HepG2 (cell line): ENCODE measurements around the gene GHRHR. TPM values are rescaled to one million over a fixed set of nuclear protein-coding genes. Genes with fewer than 3 reads are reported as not detected.

Source experiments
- ATAC-seq: fragments of 200-7000 bp; cut with Tn5 transposase; 3 replicates; pipeline ENCODE4 v1.9.1; 2020; ENCODE audit warnings: mild to moderate bottlenecking, moderate library complexity
- BruUV-seq: library from RNA; stranded (reverse); fragments of 400-500 nt; replicated peaks from 2 replicates; lab custom pipeline; 2021; lab: Mats Ljungman, UMichigan
- CTCF ChIA-PET: fragments of 300-600 bp; formaldehyde crosslinking; extraction: SDS; loops from one replicate; lab custom pipeline; 2021; ENCODE audit warnings: low total read pairs, inconsistent platforms, low intra/inter-chr PET ratio; lab: Yijun Ruan, JAX
- POLR2A ChIA-PET: fragments of 350-600 bp; sonication (Branson Sonifier 250); formaldehyde crosslinking; loops from one replicate; lab custom pipeline; 2020; ENCODE audit warnings: antibody characterized with exemption, inconsistent platforms; lab: Yijun Ruan, JAX
- DNase-seq: peaks from one replicate; pipeline ENCODE4 v3.0.0-alpha.2; 2015; ENCODE audit warnings: low spot score
- FAIRE-seq: peaks from 3 replicates; lab custom pipeline; 2011; peaks lifted over from hg19 to GRCh38; lab: Jason Lieb, UNC
- H2AFZ ChIP-seq: one replicate; pipeline ENCODE4 v1.6.1; 2011; ENCODE audit warnings: low read length, inconsistent platforms
- H3K27ac ChIP-seq: fragments of 300-600 bp; 3 replicates; pipeline ENCODE4 v1.8.0; 2011; ENCODE audit warnings: mixed run types, mild to moderate bottlenecking, mixed read lengths, low read length, inconsistent platforms; ENCODE audit not compliant: insufficient read depth; ENCODE audit errors: extremely low read length
- H3K27me3 ChIP-seq, 2 experiments: fragments of 200-600 bp in 1 of 2; 2 replicates in 1 of 2; 3 replicates in 1 of 2; pipeline versions ENCODE4 v1.6.0 to v1.8.0; 2011; ENCODE audit warnings: low read length in 2 of 2, mild to moderate bottlenecking in 2 of 2, moderate library complexity in 2 of 2, inconsistent platforms in 1 of 2; ENCODE audit not compliant: insufficient read depth in 2 of 2, control insufficient read depth in 1 of 2
- H3K36me3 ChIP-seq, 2 experiments: fragments of 200-600 bp in 1 of 2; replicated peaks in 1 of 2; 2 replicates in 1 of 2; 3 replicates in 1 of 2; pipeline versions ENCODE4 v1.5.1 to v1.8.0; 2011; ENCODE audit warnings: low read length in 2 of 2, inconsistent platforms in 1 of 2; ENCODE audit not compliant: insufficient read depth in 2 of 2, control insufficient read depth in 1 of 2
- H3K4me1 ChIP-seq: 2 replicates; pipeline ENCODE4 v1.5.1; 2012; ENCODE audit warnings: low read length, inconsistent platforms; ENCODE audit not compliant: insufficient read depth
- H3K4me2 ChIP-seq: 2 replicates; pipeline ENCODE4 v1.6.0; 2011; ENCODE audit warnings: low read depth, low read length, inconsistent platforms
- H3K4me3 ChIP-seq, 3 experiments: fragments of 200-600 bp in 1 of 3; sonication (generic), shearing (Covaris generic) in 1 of 3; replicated peaks in 1 of 3; 2 replicates each; pipeline ENCODE4 v1.5.1; 2011 to 2016; ENCODE audit warnings: low read length in 3 of 3, inconsistent platforms in 2 of 3, low read depth in 2 of 3, mild to moderate bottlenecking in 2 of 3, control low read depth in 1 of 3, mixed read lengths in 1 of 3; ENCODE audit not compliant: insufficient read depth in 1 of 3
- H3K79me2 ChIP-seq: one replicate; pipeline ENCODE4 v1.6.1; 2011; ENCODE audit warnings: low read length, inconsistent platforms; ENCODE audit not compliant: insufficient read depth
- H3K9ac ChIP-seq: 2 replicates; pipeline ENCODE4 v1.6.0; 2011; ENCODE audit warnings: mild to moderate bottlenecking, low read depth, low read length, inconsistent platforms; ENCODE audit not compliant: insufficient read depth
- H3K9me3 ChIP-seq: 2 replicates; pipeline ENCODE4 v1.5.1; 2012; ENCODE audit warnings: mild to moderate bottlenecking, low read length
- H4K20me1 ChIP-seq: 2 replicates; pipeline ENCODE4 v1.6.0; 2011; ENCODE audit warnings: inconsistent platforms, mild to moderate bottlenecking, low read length, moderate library complexity; ENCODE audit not compliant: insufficient read depth
- ARID2 ChIP-seq: sonication (generic); formaldehyde crosslinking; IDR thresholded peaks from 2 replicates; pipeline ENCODE4 v1.8.1; 2022; ENCODE audit warnings: mild to moderate bottlenecking, missing genetic modification reagents, borderline replicate concordance
- HDAC6 ChIP-seq: fragments of 200-600 bp; sonication (generic); IDR thresholded peaks from 2 replicates; pipeline ENCODE4 v1.7.0; 2017; ENCODE audit warnings: mild to moderate bottlenecking, antibody characterized with exemption, low read length, low read depth
- IKZF4 ChIP-seq: sonication (generic); formaldehyde crosslinking; IDR thresholded peaks from 2 replicates; pipeline ENCODE4 v1.5.1; 2020; ENCODE audit warnings: borderline replicate concordance, mild to moderate bottlenecking, low read depth, missing genetic modification reagents; ENCODE audit errors: not compliant biosample characterization
- MXI1 ChIP-seq: IDR thresholded peaks from 3 replicates; pipeline ENCODE4 v1.6.1; 2012; ENCODE audit warnings: low read depth, low read length, inconsistent platforms, borderline replicate concordance
- NFE2L1 ChIP-seq: sonication (generic); formaldehyde crosslinking; IDR thresholded peaks from 2 replicates; pipeline ENCODE4 v1.4.0; 2020; ENCODE audit warnings: missing genetic modification reagents, mild to moderate bottlenecking, borderline replicate concordance
- NFYC ChIP-seq: IDR thresholded peaks from 2 replicates; pipeline ENCODE4 v1.6.1; 2016; ENCODE audit warnings: missing genetic modification reagents, missing compliant biosample characterization
- PHF21A ChIP-seq: sonication (generic); formaldehyde crosslinking; IDR thresholded peaks from 2 replicates; pipeline ENCODE4 v1.5.0; 2020; ENCODE audit warnings: mild to moderate bottlenecking, missing genetic modification reagents
- PHF5A ChIP-seq: IDR thresholded peaks from one replicate; pipeline ENCODE4 v1.6.1; 2018; ENCODE audit warnings: low read depth, missing genetic modification reagents; ENCODE audit not compliant: unreplicated experiment
- RXRA ChIP-seq: sonication (generic); formaldehyde crosslinking; IDR thresholded peaks from 2 replicates; pipeline ENCODE4 v1.5.1; 2020; ENCODE audit warnings: missing genetic modification reagents
- SNAI1 ChIP-seq: sonication (generic); formaldehyde crosslinking; IDR thresholded peaks from 2 replicates; pipeline ENCODE4 v1.5.0; 2020; ENCODE audit warnings: mild to moderate bottlenecking, missing genetic modification reagents, borderline replicate concordance
- SP1 ChIP-seq, 2 experiments: fragments of 450-650 bp in 1 of 2; sonication (generic) in 1 of 2; formaldehyde crosslinking in 1 of 2; IDR thresholded peaks; 2 replicates each; pipeline versions ENCODE4 v1.4.0 to v1.6.1; 2016 to 2020; ENCODE audit warnings: missing genetic modification reagents in 1 of 2
- SRSF1 ChIP-seq: fragments of 200-400 bp; formaldehyde crosslinking; optimal IDR thresholded peaks from 2 replicates; pipeline ENCODE3; 2017; ENCODE audit warnings: mild to moderate bottlenecking, low read depth, low read length, moderate library complexity
- TFAP4 ChIP-seq: sonication (generic); IDR thresholded peaks from 2 replicates; pipeline ENCODE4 v1.6.1; 2016; ENCODE audit warnings: low read depth, borderline replicate concordance
- ZMAT3 ChIP-seq: sonication (generic); formaldehyde crosslinking; conservative IDR thresholded peaks from 2 replicates; pipeline ENCODE4 v1.7.0; 2021; ENCODE audit warnings: missing genetic modification reagents
- ZNF24 ChIP-seq: fragments of 450-650 bp; IDR thresholded peaks from 2 replicates; pipeline ENCODE4 v1.6.1; 2017; ENCODE audit warnings: antibody characterized with exemption, mild to moderate bottlenecking
- ZNF34 ChIP-seq: sonication (generic); formaldehyde crosslinking; IDR thresholded peaks from 2 replicates; pipeline ENCODE4 v1.4.0; 2020; ENCODE audit warnings: mild to moderate bottlenecking, missing genetic modification reagents, borderline replicate concordance
- ZNF530 ChIP-seq: sonication (generic); formaldehyde crosslinking; IDR thresholded peaks from 2 replicates; pipeline ENCODE4 v1.5.0; 2020; ENCODE audit warnings: low read depth, mild to moderate bottlenecking, missing genetic modification reagents
- ZNF567 ChIP-seq: sonication (generic); formaldehyde crosslinking; IDR thresholded peaks from 2 replicates; pipeline ENCODE4 v1.8.1; 2023; ENCODE audit warnings: mild to moderate bottlenecking, missing genetic modification reagents, borderline replicate concordance
- ZSCAN9 ChIP-seq: IDR thresholded peaks from 2 replicates; pipeline ENCODE4 v1.6.1; 2016; ENCODE audit warnings: borderline replicate concordance
- WGBS: methylation state at CpG from one replicate; pipeline ENCODE4 v1.1.6; 2017; ENCODE audit warnings: low lambda C conversion rate; 5-methylcytosine and 5-hydroxymethylcytosine counted together
- in situ Hi-C: cut with HindIII; loops from 2 replicates; pipeline ENCODE4 v1.10.0; 2017; ENCODE audit warnings: low pct_unique_long_range_greater_than_20kb; ENCODE audit not compliant: extremely low pct_ligation_motif_present
- intact Hi-C: fragments of 100-400 bp; cut with micrococcal nuclease; formaldehyde crosslinking; loops from one replicate; pipeline ENCODE4 v1.10.0; 2022; ENCODE audit not compliant: unreplicated experiment
- polyA plus RNA-seq, 8 experiments: library from polyadenylated mRNA; depleted of rRNA in 3 of 8; stranded (reverse) in 7 of 8; unstranded in 1 of 8; fragments of >200 nt; fragmentation: Illumina TruSeq in 4 of 8; extraction: Trizol in 4 of 8; gene quantifications; 2 replicates each; pipeline versions ENCODE4 v1.2.1 to v1.2.3, GENCODE V29; 2011 to 2016; ENCODE audit warnings: low read depth in 4 of 8, missing spikeins in 1 of 8, mixed read lengths in 1 of 8; ENCODE audit not compliant: insufficient read depth in 1 of 8
- total RNA-seq, 5 experiments: library from RNA; depleted of rRNA; stranded (reverse); fragments of >200 nt; fragmentation: Illumina TruSeq; extraction: Trizol; gene quantifications; 2 replicates each; pipeline ENCODE4 v1.2.3, GENCODE V29; 2016; ENCODE audit warnings: low read depth in 1 of 5
- TF ChIP-seq, protein P1 (sequence below): sonication (generic); formaldehyde crosslinking; IDR thresholded peaks from 2 replicates; pipeline ENCODE4 v1.5.1; 2020; ENCODE audit warnings: missing genetic modification reagents, mild to moderate bottlenecking, borderline replicate concordance

GHRHR gene
- total and polyA plus RNA-seq, 2 of the 13 experiments (the other 11 are each of a cell fraction or from before 2014, with no cell fraction given): not detected

DNA sequence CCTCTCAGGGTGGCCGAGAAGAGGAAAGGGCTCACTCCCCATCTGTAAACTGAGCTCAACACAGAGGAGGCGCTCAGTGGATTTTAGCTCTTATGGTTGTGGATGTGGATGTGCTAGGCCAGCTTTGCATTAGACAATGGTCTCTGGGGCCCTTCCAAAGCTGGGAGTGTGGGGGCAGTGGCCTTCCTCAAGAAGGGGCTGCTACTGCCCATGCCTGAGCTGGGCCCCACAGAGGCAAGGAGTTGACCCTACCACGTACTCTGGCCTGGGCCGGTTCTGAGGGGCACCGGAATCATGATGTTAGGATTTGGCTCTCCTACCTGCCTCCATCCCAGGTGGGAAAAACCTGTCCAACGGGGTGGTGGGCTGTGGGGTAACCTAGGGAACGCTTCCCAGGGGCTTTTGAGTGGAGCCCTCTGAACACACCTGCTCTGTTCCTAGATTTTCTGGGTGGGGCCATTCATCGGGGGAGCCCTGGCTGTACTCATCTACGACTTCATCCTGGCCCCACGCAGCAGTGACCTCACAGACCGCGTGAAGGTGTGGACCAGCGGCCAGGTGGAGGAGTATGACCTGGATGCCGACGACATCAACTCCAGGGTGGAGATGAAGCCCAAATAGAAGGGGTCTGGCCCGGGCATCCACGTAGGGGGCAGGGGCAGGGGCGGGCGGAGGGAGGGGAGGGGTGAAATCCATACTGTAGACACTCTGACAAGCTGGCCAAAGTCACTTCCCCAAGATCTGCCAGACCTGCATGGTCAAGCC is 40.6 kb upstream of the GHRHR start (continued):
- no peak for TF ChIP-seq PHF5A
- TF ChIP-seq ZNF24: no peak

DNA sequence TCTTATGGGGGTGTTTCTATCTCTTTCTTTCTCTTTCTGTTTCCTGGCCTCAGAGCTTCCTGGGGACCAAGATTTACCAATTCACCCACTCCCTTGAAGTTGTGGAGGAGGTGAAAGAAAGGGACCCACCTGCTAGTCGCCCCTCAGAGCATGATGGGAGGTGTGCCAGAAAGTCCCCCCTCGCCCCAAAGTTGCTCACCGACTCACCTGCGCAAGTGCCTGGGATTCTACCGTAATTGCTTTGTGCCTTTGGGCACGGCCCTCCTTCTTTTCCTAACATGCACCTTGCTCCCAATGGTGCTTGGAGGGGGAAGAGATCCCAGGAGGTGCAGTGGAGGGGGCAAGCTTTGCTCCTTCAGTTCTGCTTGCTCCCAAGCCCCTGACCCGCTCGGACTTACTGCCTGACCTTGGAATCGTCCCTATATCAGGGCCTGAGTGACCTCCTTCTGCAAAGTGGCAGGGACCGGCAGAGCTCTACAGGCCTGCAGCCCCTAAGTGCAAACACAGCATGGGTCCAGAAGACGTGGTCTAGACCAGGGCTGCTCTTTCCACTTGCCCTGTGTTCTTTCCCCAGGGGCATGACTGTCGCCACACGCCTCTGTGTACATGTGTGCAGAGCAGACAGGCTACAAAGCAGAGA is 39.9 kb upstream of the GHRHR start:
- POLR2A ChIA-PET: no interaction called here
- BruUV-seq: no TSS peak
- ATAC-seq: no peak; the same call in 2 of the 3 replicates
- 39% methylated on average over 11 of the region's 13 CpGs for WGBS
- Histone ChIP-seq H3K36me3 (no peaks in the 10 kb centered on the region), H3K79me2 (no peaks in the 10 kb centered on the region), H3K27me3 (peaks cover 0 to 2% of the 10 kb centered on the region in 2 experiments; a peak in 2 of 5 replicates), H3K9me3 (no peaks in the 10 kb centered on the region), H3K27ac (no peak overlapping the region), H3K9ac (no peak overlapping the region), H3K4me2 (no peak overlapping the region), H3K4me3 (no peak overlapping the region), H2AFZ (no peak overlapping the region), H4K20me1 (no peaks in the 10 kb centered on the region), H3K4me1 (no peaks in the 10 kb centered on the region)
- intact Hi-C loops (no loop called here), in situ Hi-C loops (no loop called here)
- TF ChIP-seq ARID2 (CRISPR knock-in tag) (no peak), NFE2L1 (CRISPR knock-in tag) (no peak), IKZF4 (CRISPR knock-in tag) (no peak), ZNF34 (CRISPR knock-in tag) (no peak), PHF21A (no peak), MXI1 (no peak), SRSF1 (no peak), RXRA (no peak), ZSCAN9 (no peak), ZMAT3 (no peak), SNAI1 (CRISPR knock-in tag) (no peak), TFAP4 (no peak), SP1 (IDR thresholded peaks at IDR 0.05) (no peak), SP1 (CRISPR knock-in tag; IDR thresholded peaks at IDR 0.05) (no peak), NFYC (no peak), HDAC6 (no peak), ZNF567 (CRISPR knock-in tag) (no peak), ZNF530 (no peak)
- TF ChIP-seq, protein P1, sequence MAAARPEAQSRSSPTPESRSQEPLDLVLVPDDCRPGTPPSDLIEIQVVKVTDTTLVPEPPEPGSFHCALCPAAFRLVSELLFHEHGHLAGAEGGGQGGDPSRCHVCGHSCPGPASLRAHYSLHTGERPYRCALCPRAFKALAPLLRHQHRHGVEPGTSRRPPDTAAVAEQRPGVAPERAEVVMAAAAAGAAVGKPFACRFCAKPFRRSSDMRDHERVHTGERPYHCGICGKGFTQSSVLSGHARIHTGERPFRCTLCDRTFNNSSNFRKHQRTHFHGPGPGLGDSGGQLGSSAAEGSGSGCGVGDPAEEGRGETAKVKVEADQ (CRISPR knock-in tag): no peak
- no peak for FAIRE-seq
- CTCF ChIA-PET: no interaction called here
- DNase-seq: no peak
